GM12878 (cell line): ENCODE measurements around the gene KIF5C. TPM values are rescaled to one million over a fixed set of nuclear protein-coding genes. Genes with fewer than 3 reads are reported as not detected.

Experiments
- ATF7 ChIP-seq: fragments of 450-650 bp; IDR thresholded peaks from 2 replicates; pipeline ENCODE4 v1.6.1; 2016; ENCODE audit warnings: low read depth, mild to moderate bottlenecking
- CHD1 ChIP-seq: IDR thresholded peaks from 2 replicates; pipeline ENCODE4 v1.6.1; 2012; ENCODE audit warnings: low read depth, low read length, improper control_type of control experiment
- E2F8 ChIP-seq: fragments of 450-650 bp; IDR thresholded peaks from 2 replicates; pipeline ENCODE4 v1.6.1; 2018; ENCODE audit warnings: mild to moderate bottlenecking, low read depth, moderate library complexity; ENCODE audit not compliant: partially characterized antibody
- EGR1 ChIP-seq, 2 experiments: IDR thresholded peaks; 1 replicate in 1 of 2; 2 replicates in 1 of 2; pipeline ENCODE4 v1.6.1; 2011 to 2012; ENCODE audit warnings: low read depth in 2 of 2, low read length in 2 of 2, borderline replicate concordance in 1 of 2, mild to moderate bottlenecking in 1 of 2, moderate library complexity in 1 of 2
- GABPA ChIP-seq: IDR thresholded peaks from 2 replicates; pipeline ENCODE4 v1.6.1; 2014; ENCODE audit warnings: antibody characterized with exemption, low read depth, mild to moderate bottlenecking, inconsistent platforms
- HCFC1 ChIP-seq: fragments of 150-350 bp; IDR thresholded peaks from 2 replicates; pipeline ENCODE4 v1.6.1; 2014; ENCODE audit warnings: low read length
- MAX ChIP-seq: IDR thresholded peaks from 2 replicates; pipeline ENCODE4 v1.6.1; 2012; ENCODE audit warnings: low read depth, low read length, improper control_type of control experiment
- POLR2A ChIP-seq: IDR thresholded peaks from 2 replicates; pipeline ENCODE4 v1.6.1; 2011; ENCODE audit warnings: low read depth, mild to moderate bottlenecking, low read length
- POLR2AphosphoS2 ChIP-seq: IDR thresholded peaks from 2 replicates; pipeline ENCODE4 v1.6.1; 2011; ENCODE audit warnings: low read depth, mild to moderate bottlenecking, low read length, improper control_type of control experiment, moderate library complexity
- RUNX3 ChIP-seq: IDR thresholded peaks from 2 replicates; pipeline ENCODE4 v1.6.1; 2012; ENCODE audit warnings: low read length, inconsistent platforms
- SIX5 ChIP-seq: IDR thresholded peaks from 2 replicates; pipeline ENCODE4 v1.6.1; 2011; ENCODE audit warnings: mild to moderate bottlenecking, low read depth, low read length, moderate library complexity; ENCODE audit not compliant: severe bottlenecking
- SMAD5 ChIP-seq: IDR thresholded peaks from 2 replicates; pipeline ENCODE4 v1.6.1; 2016; ENCODE audit warnings: antibody characterized with exemption, low read depth
- SMC3 ChIP-seq: IDR thresholded peaks from 2 replicates; pipeline ENCODE4 v1.6.1; 2011; ENCODE audit warnings: low read length, improper control_type of control experiment, borderline replicate concordance
- SUPT20H ChIP-seq: IDR thresholded peaks from 2 replicates; pipeline ENCODE4 v1.6.1; 2011; ENCODE audit warnings: low read depth, mild to moderate bottlenecking, low read length, moderate library complexity, borderline replicate concordance; ENCODE audit not compliant: control insufficient read depth
- YY1 ChIP-seq: IDR thresholded peaks from 2 replicates; pipeline ENCODE4 v1.6.1; 2011; ENCODE audit warnings: low read depth, mild to moderate bottlenecking, low read length
- ZBTB40 ChIP-seq: fragments of 450-650 bp; IDR thresholded peaks from 2 replicates; pipeline ENCODE4 v1.6.1; 2016; ENCODE audit warnings: mild to moderate bottlenecking, moderate library complexity, borderline replicate concordance
- polyA plus RNA-seq, 11 experiments: library from polyadenylated mRNA; depleted of rRNA in 4 of 11; unstranded in 6 of 11; stranded (reverse) in 5 of 11; fragments of >200 nt; fragmentation: Nextera tagmentation in 4 of 11; fragmentation: Illumina TruSeq in 1 of 11; extraction: Ambion mirVana in 4 of 11; extraction: Trizol in 1 of 11; gene quantifications; 1 replicate in 1 of 11; 2 replicates in 10 of 11; pipeline versions ENCODE4 v1.2.1 to v1.2.3, GENCODE V29; 2011 to 2016; ENCODE audit warnings: inconsistent platforms in 2 of 11, missing spikeins in 2 of 11, low read depth in 1 of 11
- total RNA-seq, 4 experiments: library from RNA; depleted of rRNA in 3 of 4; stranded (reverse); fragments of >200 nt in 3 of 4; fragmentation: Illumina TruSeq in 1 of 4; extraction: Trizol in 1 of 4; gene quantifications; 2 replicates each; pipeline versions ENCODE4 v1.2.1 to v1.2.3, GENCODE V29; 2013 to 2021
- TF ChIP-seq, protein P1 (sequence below): fragments of 450-650 bp; IDR thresholded peaks from 2 replicates; pipeline ENCODE4 v1.6.1; 2017; ENCODE audit warnings: mild to moderate bottlenecking, moderate library complexity

Gene KIF5C
- total and polyA plus RNA-seq, 10 of the 15 experiments (the other 5 are each of a cell fraction or from before 2014, with no cell fraction given), result 0.08 to 0.49 (median 0.24) TPM

GRCh38 chr2:148874868-148875341 is at the start of gene KIF5C (continued):
- TF ChIP-seq, protein P1, sequence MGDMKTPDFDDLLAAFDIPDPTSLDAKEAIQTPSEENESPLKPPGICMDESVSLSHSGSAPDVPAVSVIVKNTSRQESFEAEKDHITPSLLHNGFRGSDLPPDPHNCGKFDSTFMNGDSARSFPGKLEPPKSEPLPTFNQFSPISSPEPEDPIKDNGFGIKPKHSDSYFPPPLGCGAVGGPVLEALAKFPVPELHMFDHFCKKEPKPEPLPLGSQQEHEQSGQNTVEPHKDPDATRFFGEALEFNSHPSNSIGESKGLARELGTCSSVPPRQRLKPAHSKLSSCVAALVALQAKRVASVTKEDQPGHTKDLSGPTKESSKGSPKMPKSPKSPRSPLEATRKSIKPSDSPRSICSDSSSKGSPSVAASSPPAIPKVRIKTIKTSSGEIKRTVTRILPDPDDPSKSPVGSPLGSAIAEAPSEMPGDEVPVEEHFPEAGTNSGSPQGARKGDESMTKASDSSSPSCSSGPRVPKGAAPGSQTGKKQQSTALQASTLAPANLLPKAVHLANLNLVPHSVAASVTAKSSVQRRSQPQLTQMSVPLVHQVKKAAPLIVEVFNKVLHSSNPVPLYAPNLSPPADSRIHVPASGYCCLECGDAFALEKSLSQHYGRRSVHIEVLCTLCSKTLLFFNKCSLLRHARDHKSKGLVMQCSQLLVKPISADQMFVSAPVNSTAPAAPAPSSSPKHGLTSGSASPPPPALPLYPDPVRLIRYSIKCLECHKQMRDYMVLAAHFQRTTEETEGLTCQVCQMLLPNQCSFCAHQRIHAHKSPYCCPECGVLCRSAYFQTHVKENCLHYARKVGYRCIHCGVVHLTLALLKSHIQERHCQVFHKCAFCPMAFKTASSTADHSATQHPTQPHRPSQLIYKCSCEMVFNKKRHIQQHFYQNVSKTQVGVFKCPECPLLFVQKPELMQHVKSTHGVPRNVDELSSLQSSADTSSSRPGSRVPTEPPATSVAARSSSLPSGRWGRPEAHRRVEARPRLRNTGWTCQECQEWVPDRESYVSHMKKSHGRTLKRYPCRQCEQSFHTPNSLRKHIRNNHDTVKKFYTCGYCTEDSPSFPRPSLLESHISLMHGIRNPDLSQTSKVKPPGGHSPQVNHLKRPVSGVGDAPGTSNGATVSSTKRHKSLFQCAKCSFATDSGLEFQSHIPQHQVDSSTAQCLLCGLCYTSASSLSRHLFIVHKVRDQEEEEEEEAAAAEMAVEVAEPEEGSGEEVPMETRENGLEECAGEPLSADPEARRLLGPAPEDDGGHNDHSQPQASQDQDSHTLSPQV, result no peak
- TF ChIP-seq GABPA (peak; percentile 81), SMC3 (no peak), ATF7 (peak; percentile 50; the same call in 1 of the 2 replicates), CHD1 (no peak), YY1 (0 out of 2 replicates have a peak, but pooled peaks have one; percentile 19), EGR1 (IDR thresholded peaks at IDR 0.05; ENCODE audit: borderline replicate concordance in 1 of 2, low read depth in 2 of 2, low read length in 2 of 2) (no peak), HCFC1 (peak; percentile 56), ZBTB40 (peak; percentile 43; the same call in 1 of the 2 replicates), E2F8 (no peak), SUPT20H (no peak), POLR2A (no peak), SIX5 (peak; percentile 73), RUNX3 (no peak), SMAD5 (no peak), MAX (no peak), POLR2AphosphoS2 (no peak)
